Keratinocyte (primary cell): ENCODE measurements around the gene CENPP. TPM values are rescaled to one million over a fixed set of nuclear protein-coding genes. Genes with fewer than 3 reads are reported as not detected.

Experiments used
- DNase-seq: peaks from one replicate; pipeline ENCODE4 v3.0.0-alpha.2; 2011; ENCODE audit warnings: low read depth, missing footprints, low spot score
- FAIRE-seq: peaks from 2 replicates; lab custom pipeline; 2011; peaks lifted over from hg19 to GRCh38; lab: Jason Lieb, UNC
- H2AFZ ChIP-seq: 2 replicates; pipeline ENCODE4 v1.6.0; 2012; ENCODE audit warnings: low read length, control low read depth, inconsistent platforms; ENCODE audit not compliant: control insufficient read depth
- H3K27ac ChIP-seq: 2 replicates; pipeline ENCODE4 v1.5.1; 2011; ENCODE audit warnings: low read length; ENCODE audit not compliant: control insufficient read depth, insufficient read depth
- H3K27me3 ChIP-seq: 3 replicates; pipeline ENCODE4 v1.6.0; 2011; ENCODE audit warnings: low read length; ENCODE audit not compliant: control insufficient read depth, insufficient read depth; ENCODE audit errors: extremely low read depth
- H3K36me3 ChIP-seq, 2 experiments: 2 replicates in 1 of 2; 3 replicates in 1 of 2; pipeline ENCODE4 v1.5.1; 2011; ENCODE audit warnings: low read length in 2 of 2, mild to moderate bottlenecking in 1 of 2; ENCODE audit not compliant: control insufficient read depth in 2 of 2, insufficient read depth in 2 of 2; ENCODE audit errors: extremely low read depth in 1 of 2
- H3K4me1 ChIP-seq: 3 replicates; pipeline ENCODE4 v1.5.1; 2011; ENCODE audit warnings: low read length; ENCODE audit not compliant: control insufficient read depth, insufficient read depth; ENCODE audit errors: extremely low read depth
- H3K4me2 ChIP-seq: 3 replicates; pipeline ENCODE4 v1.6.0; 2011; ENCODE audit warnings: low read depth, low read length; ENCODE audit not compliant: control insufficient read depth, insufficient read depth; ENCODE audit errors: extremely low read depth
- H3K4me3 ChIP-seq, 3 experiments: fragments of 200-600 bp in 1 of 3; sonication (generic) in 1 of 3; 2 replicates in 2 of 3; 3 replicates in 1 of 3; pipeline ENCODE4 v1.5.1; 2011 to 2016; ENCODE audit warnings: low read length in 3 of 3, mild to moderate bottlenecking in 3 of 3, control low read depth in 2 of 3, inconsistent platforms in 1 of 3, low read depth in 1 of 3, mixed read lengths in 1 of 3, mixed run types in 1 of 3, moderate library complexity in 1 of 3; ENCODE audit not compliant: control insufficient read depth in 2 of 3, insufficient read depth in 2 of 3; ENCODE audit errors: extremely low read depth in 1 of 3
- H3K79me2 ChIP-seq: 2 replicates; pipeline ENCODE4 v1.6.0; 2012; ENCODE audit warnings: low read length; ENCODE audit not compliant: control insufficient read depth, insufficient read depth
- H3K9ac ChIP-seq: 3 replicates; pipeline ENCODE4 v1.6.0; 2011; ENCODE audit warnings: low read length; ENCODE audit not compliant: control insufficient read depth, insufficient read depth; ENCODE audit errors: extremely low read depth
- H3K9me1 ChIP-seq: 3 replicates; pipeline ENCODE4 v1.6.0; 2011; ENCODE audit warnings: low read length; ENCODE audit not compliant: control insufficient read depth, insufficient read depth; ENCODE audit errors: extremely low read depth
- H3K9me3 ChIP-seq: 2 replicates; pipeline ENCODE4 v1.5.1; 2012; ENCODE audit warnings: low read depth, low read length; ENCODE audit not compliant: control insufficient read depth
- H4K20me1 ChIP-seq: 3 replicates; pipeline ENCODE4 v1.6.0; 2011; ENCODE audit warnings: low read length; ENCODE audit not compliant: control insufficient read depth, insufficient read depth; ENCODE audit errors: extremely low read depth
- EZH2 ChIP-seq: IDR thresholded peaks from one replicate; pipeline ENCODE4 v1.6.1; 2012; ENCODE audit warnings: inconsistent platforms, mild to moderate bottlenecking, low read length, moderate library complexity
- dilution Hi-C: fragments of 300-500 bp; cut with MboI; formaldehyde crosslinking; loops from one replicate; pipeline ENCODE4 v1.7.0; 2020; ENCODE audit warnings: low sequenced_read_pairs; ENCODE audit not compliant: extremely low pct_ligation_motif_present
- polyA plus RNA-seq, 5 experiments: library from polyadenylated mRNA; depleted of rRNA in 3 of 5; stranded (reverse) in 3 of 5; stranded (forward) in 1 of 5; unstranded in 1 of 5; fragments of >200 nt; gene quantifications; 1 replicate in 1 of 5; 2 replicates in 3 of 5; 3 replicates in 1 of 5; pipeline versions ENCODE4 v1.2.1 to v1.2.3, GENCODE V29; 2011 to 2012; ENCODE audit warnings: missing spikeins in 2 of 5, low read depth in 1 of 5, low replicate concordance in 1 of 5
- TF ChIP-seq, protein P1 (sequence below), 3 experiments: IDR thresholded peaks in 1 of 3; conservative IDR thresholded peaks in 1 of 3; optimal IDR thresholded peaks in 1 of 3; 2 replicates in 2 of 3; 3 replicates in 1 of 3; pipeline versions ENCODE3 to v1.5.1; 2011; ENCODE audit warnings: low read length in 3 of 3, mild to moderate bottlenecking in 3 of 3, moderate library complexity in 2 of 3, control low read depth in 1 of 3, inconsistent platforms in 1 of 3; ENCODE audit not compliant: insufficient read depth in 2 of 3; ENCODE audit errors: extremely low read depth in 1 of 3

Gene CENPP
- polyA plus RNA-seq, 1 donor (not counting 4 experiments of a cell fraction or from before 2014, with no cell fraction given), result 6.7 TPM

DNA sequence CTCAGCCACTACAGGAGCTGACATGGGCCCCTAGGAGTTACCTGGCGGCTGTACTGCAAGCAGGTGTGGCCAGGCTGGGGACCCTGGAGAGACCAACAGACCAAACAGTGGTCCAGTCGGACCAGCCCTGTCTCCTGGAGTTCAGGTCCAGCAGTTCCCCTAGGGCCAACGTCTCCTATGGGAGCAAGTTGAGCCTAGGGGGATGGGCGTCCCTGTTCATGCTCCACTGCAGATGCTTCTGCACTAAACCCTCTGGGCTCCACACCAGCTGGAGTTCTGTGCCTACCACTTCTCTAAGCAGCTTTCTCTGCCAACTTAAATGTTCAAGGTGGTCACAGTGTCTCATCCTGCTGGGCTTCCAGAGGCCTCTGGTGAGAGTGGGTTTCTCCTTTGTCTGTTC is 119.1 kb downstream of the CENPP start:
- TF ChIP-seq, protein P1, sequence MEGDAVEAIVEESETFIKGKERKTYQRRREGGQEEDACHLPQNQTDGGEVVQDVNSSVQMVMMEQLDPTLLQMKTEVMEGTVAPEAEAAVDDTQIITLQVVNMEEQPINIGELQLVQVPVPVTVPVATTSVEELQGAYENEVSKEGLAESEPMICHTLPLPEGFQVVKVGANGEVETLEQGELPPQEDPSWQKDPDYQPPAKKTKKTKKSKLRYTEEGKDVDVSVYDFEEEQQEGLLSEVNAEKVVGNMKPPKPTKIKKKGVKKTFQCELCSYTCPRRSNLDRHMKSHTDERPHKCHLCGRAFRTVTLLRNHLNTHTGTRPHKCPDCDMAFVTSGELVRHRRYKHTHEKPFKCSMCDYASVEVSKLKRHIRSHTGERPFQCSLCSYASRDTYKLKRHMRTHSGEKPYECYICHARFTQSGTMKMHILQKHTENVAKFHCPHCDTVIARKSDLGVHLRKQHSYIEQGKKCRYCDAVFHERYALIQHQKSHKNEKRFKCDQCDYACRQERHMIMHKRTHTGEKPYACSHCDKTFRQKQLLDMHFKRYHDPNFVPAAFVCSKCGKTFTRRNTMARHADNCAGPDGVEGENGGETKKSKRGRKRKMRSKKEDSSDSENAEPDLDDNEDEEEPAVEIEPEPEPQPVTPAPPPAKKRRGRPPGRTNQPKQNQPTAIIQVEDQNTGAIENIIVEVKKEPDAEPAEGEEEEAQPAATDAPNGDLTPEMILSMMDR (optimal IDR thresholded peaks at IDR 0.05 in 1 of 3, IDR thresholded peaks at IDR 0.05 in 1 of 3, conservative IDR thresholded peaks at IDR 0.05 in 1 of 3; ENCODE audit: extremely low read depth in 1 of 3, insufficient read depth in 2 of 3, low read length in 3 of 3), result no peak
- no peak for TF ChIP-seq EZH2
- Histone ChIP-seq H2AFZ (no peak overlapping the region), H4K20me1 (no peaks in the 10 kb centered on the region), H3K9ac (no peak overlapping the region), H3K4me1 (peaks cover 4% of the 10 kb centered on the region), H3K79me2 (no peaks in the 10 kb centered on the region), H3K27me3 (no peaks in the 10 kb centered on the region), H3K9me1 (no peaks in the 10 kb centered on the region), H3K36me3 (no peaks in the 10 kb centered on the region), H3K4me2 (no peak overlapping the region), H3K4me3 (no peak overlapping the region), H3K9me3 (no peaks in the 10 kb centered on the region), H3K27ac (no peak overlapping the region)
- dilution Hi-C loops, result no loop called here
- DNase-seq (no peak), FAIRE-seq (no peak)

DNA sequence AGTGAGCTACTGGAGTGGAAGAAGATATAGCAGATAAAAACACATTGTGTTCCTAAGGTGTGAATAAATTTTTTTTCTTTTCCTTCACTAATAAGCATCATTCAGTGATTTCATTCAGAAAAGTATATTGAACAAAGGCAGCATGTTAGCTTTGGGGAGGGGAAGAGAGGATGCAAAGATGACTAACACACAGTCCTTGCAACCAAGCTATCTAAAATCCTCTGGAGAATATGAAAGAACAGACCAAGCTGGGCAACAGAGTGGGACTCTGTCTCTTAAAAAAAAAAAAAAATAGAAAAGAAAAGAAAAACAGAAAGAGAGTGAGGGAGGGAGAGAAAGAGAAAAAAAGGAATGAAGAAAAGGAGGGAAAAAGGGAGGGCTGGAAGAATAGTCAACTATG is 120.8 kb downstream of the CENPP start:
- Histone ChIP-seq H3K4me3 (no peak overlapping the region), H3K9me1 (no peaks in the 10 kb centered on the region), H4K20me1 (no peaks in the 10 kb centered on the region), H2AFZ (no peak overlapping the region), H3K36me3 (no peaks in the 10 kb centered on the region), H3K27me3 (no peaks in the 10 kb centered on the region), H3K4me2 (no peak overlapping the region), H3K27ac (no peak overlapping the region), H3K4me1 (peaks cover 4% of the 10 kb centered on the region), H3K9ac (no peak overlapping the region), H3K9me3 (no peaks in the 10 kb centered on the region), H3K79me2 (no peaks in the 10 kb centered on the region)
- FAIRE-seq (no peak), DNase-seq (no peak)
- dilution Hi-C loops, result no loop called here
- TF ChIP-seq, protein P1 (optimal IDR thresholded peaks at IDR 0.05 in 1 of 3, IDR thresholded peaks at IDR 0.05 in 1 of 3, conservative IDR thresholded peaks at IDR 0.05 in 1 of 3; ENCODE audit: extremely low read depth in 1 of 3, insufficient read depth in 2 of 3, low read length in 3 of 3), result no peak
- no peak for TF ChIP-seq EZH2
